Stimulated activated CD8-positive, alpha-beta memory T cell treated with anti-CD3 and anti-CD28 coated beads, Interleukin-12 subunit alpha, Interleukin-12 subunit beta, amount 100 ng/mL, for 24 hours (primary cell): ENCODE results near the gene AAMDC.

Experiments used
- DNase-seq: peaks from one replicate; pipeline ENCODE4 v3.0.0-alpha.2; 2020; ENCODE audit errors: extremely low read depth

Gene AAMDC

GRCh38 chr11:77820565-77821348 lies at the start of gene AAMDC, which contains the start of gene RSF1:
Gene AAMDC, plus strand, starts transcription at chr11:77821144. Its CDS starts 21,353 bp downstream, at chr11:77842497.
Gene RSF1, minus strand, starts transcription at chr11:77820722. Its CDS starts 8 bp downstream, at chr11:77820714.
- DNase-seq = peak; percentile 90

- no peak for DNase-seq
These were observed 45.0 kb upstream of the AAMDC start for GRCh38 chr11:77775936-77776335.

- no peak for DNase-seq
These were observed 44.5 kb upstream of the AAMDC start for GRCh38 chr11:77776455-77776854.

- DNase-seq = no peak
These were observed 42.8 kb upstream of the AAMDC start for GRCh38 chr11:77778118-77778517.

- DNase-seq = no peak
These were observed 42.4 kb upstream of the AAMDC start for GRCh38 chr11:77778549-77778948.

- DNase-seq = no peak
These were observed 41.0 kb upstream of the AAMDC start for GRCh38 chr11:77779935-77780334.

- no peak for DNase-seq
These were observed 37.9 kb upstream of the AAMDC start for GRCh38 chr11:77783025-77783424.

GRCh38 chr11:77784572-77784971 lies 36.4 kb upstream of the AAMDC start:
- DNase-seq = no peak

- DNase-seq = no peak
These were observed 31.7 kb upstream of the AAMDC start for GRCh38 chr11:77789061-77789730.

- no peak for DNase-seq
These were observed 31.0 kb upstream of the AAMDC start for GRCh38 chr11:77789731-77790476.

- no peak for DNase-seq
These were observed 29.6 kb upstream of the AAMDC start for GRCh38 chr11:77791301-77791700.

- DNase-seq = no peak
These were observed 27.0 kb upstream of the AAMDC start for GRCh38 chr11:77793972-77794371.

- no peak for DNase-seq
These were observed 21.6 kb upstream of the AAMDC start for GRCh38 chr11:77799338-77799737.

GRCh38 chr11:77800449-77800848 lies 20.5 kb upstream of the AAMDC start:
- no peak for DNase-seq

- no peak for DNase-seq
These were observed 19.5 kb upstream of the AAMDC start for GRCh38 chr11:77801477-77801876.

- DNase-seq = no peak
These were observed 14.5 kb upstream of the AAMDC start for GRCh38 chr11:77806415-77806814.

GRCh38 chr11:77806993-77807392 lies 14.0 kb upstream of the AAMDC start:
- no peak for DNase-seq

- DNase-seq = no peak
These were observed 7.7 kb upstream of the AAMDC start for GRCh38 chr11:77813256-77813655.

- no peak for DNase-seq
These were observed 6.1 kb upstream of the AAMDC start for GRCh38 chr11:77814848-77815247.

GRCh38 chr11:77815459-77815858 lies 5.5 kb upstream of the AAMDC start:
- DNase-seq = no peak

- DNase-seq = peak; percentile 61
These were observed 1.5 kb upstream of the AAMDC start for GRCh38 chr11:77819411-77819920.

- DNase-seq = peak; percentile 3
These were observed 901 bp upstream of the AAMDC start for GRCh38 chr11:77819921-77820564.
